Brain microvascular endothelial cell (primary cell): ENCODE measurements around the gene PPM1L.

Experiments used
- DNase-seq: peaks from one replicate; pipeline ENCODE4 v3.0.0-alpha.2; 2020
- H3K27ac ChIP-seq: fragments of 250-450 bp; sonication (Bioruptor Pico); 2 replicates; pipeline ENCODE4 v1.5.1; 2020; ENCODE audit warnings: mild to moderate bottlenecking, moderate library complexity
- H3K27me3 ChIP-seq: fragments of 250-450 bp; sonication (Bioruptor Pico); replicated peaks from 2 replicates; pipeline ENCODE4 v1.5.1; 2020; ENCODE audit warnings: mild to moderate bottlenecking
- H3K36me3 ChIP-seq: fragments of 250-450 bp; sonication (Bioruptor Pico); replicated peaks from 2 replicates; pipeline ENCODE4 v1.5.1; 2020; ENCODE audit warnings: mild to moderate bottlenecking
- H3K4me3 ChIP-seq: 2 replicates; pipeline ENCODE4 v1.5.1; 2011; ENCODE audit warnings: low read depth, mild to moderate bottlenecking, control low read depth, low read length, moderate library complexity
- CTCF ChIP-seq: IDR thresholded peaks from 2 replicates; pipeline ENCODE4 v1.5.1; 2011; ENCODE audit warnings: low read depth, mild to moderate bottlenecking, moderate library complexity, low read length, control low read depth, inconsistent platforms; ENCODE audit errors: missing control alignments
- in situ Hi-C: cut with HindIII; loops from 2 replicates; pipeline ENCODE4 v1.10.0; 2017; ENCODE audit warnings: low sequenced_read_pairs, low pct_ligation_motif_present

The PPM1L gene

GRCh38 chr3:160779040-160779439 lies 23.0 kb downstream of the PPM1L start:
- Histone ChIP-seq H3K36me3 (no peaks in the 10 kb centered on the region), H3K27me3 (no peaks in the 10 kb centered on the region), H3K27ac (no peak overlapping the region), H3K4me3 (no peak overlapping the region)
- TF ChIP-seq CTCF: no peak
- in situ Hi-C loops: no loop called here
- no peak for DNase-seq

- Histone ChIP-seq H3K36me3 (no peaks in the 10 kb centered on the region), H3K27ac (no peak overlapping the region), H3K27me3 (no peaks in the 10 kb centered on the region), H3K4me3 (no peak overlapping the region)
- DNase-seq: no peak
- in situ Hi-C loops: no loop called here
- TF ChIP-seq CTCF: no peak
Observed at GRCh38 chr3:160780245-160780644, 24.2 kb downstream of the PPM1L start.

- Histone ChIP-seq H3K27ac (no peak overlapping the region), H3K27me3 (no peaks in the 10 kb centered on the region), H3K4me3 (no peak overlapping the region), H3K36me3 (no peaks in the 10 kb centered on the region)
- no peak for DNase-seq
- TF ChIP-seq CTCF: no peak
- in situ Hi-C loops: no loop called here
Observed at GRCh38 chr3:160781402-160781801, 25.4 kb downstream of the PPM1L start.

GRCh38 chr3:160781863-160782262 lies 25.8 kb downstream of the PPM1L start:
- in situ Hi-C loops: no loop called here
- no peak for TF ChIP-seq CTCF
- no peak overlapping the region for H3K4me3 ChIP-seq
- H3K27ac ChIP-seq: no peak overlapping the region
- H3K36me3 ChIP-seq: no peaks in the 10 kb centered on the region
- no peaks in the 10 kb centered on the region for H3K27me3 ChIP-seq
- DNase-seq: no peak

GRCh38 chr3:160784853-160785252 lies 28.8 kb downstream of the PPM1L start:
- H3K4me3 ChIP-seq: no peak overlapping the region
- in situ Hi-C loops: no loop called here
- no peak for DNase-seq
- H3K27me3 ChIP-seq: no peaks in the 10 kb centered on the region
- no peaks in the 10 kb centered on the region for H3K36me3 ChIP-seq
- no peak overlapping the region for H3K27ac ChIP-seq
- TF ChIP-seq CTCF: no peak

- no peaks in the 10 kb centered on the region for H3K36me3 ChIP-seq
- in situ Hi-C loops: no loop called here
- H3K4me3 ChIP-seq: no peak overlapping the region
- no peak overlapping the region for H3K27ac ChIP-seq
- DNase-seq: no peak
- no peak for TF ChIP-seq CTCF
- no peaks in the 10 kb centered on the region for H3K27me3 ChIP-seq
Observed at GRCh38 chr3:160790726-160791125, 34.7 kb downstream of the PPM1L start.
